MM.1S (cell line): ENCODE data around the gene OR1S2.

Experiments used
- EZH2phosphoT487 ChIP-seq: fragments of 300-600 bp; sonication (generic); IDR thresholded peaks from 2 replicates; pipeline ENCODE4 v1.6.1; 2018; ENCODE audit warnings: antibody characterized with exemption, low read length
- TF ChIP-seq, protein P1 (sequence below): fragments of 300-600 bp; sonication (generic); IDR thresholded peaks from 2 replicates; pipeline ENCODE4 v1.5.1; 2016; ENCODE audit warnings: antibody characterized with exemption, low read length, mixed read lengths

GRCh38 chr11:58243954-58244353 is 40.0 kb upstream of the OR1S2 start:
- TF ChIP-seq, protein P1, sequence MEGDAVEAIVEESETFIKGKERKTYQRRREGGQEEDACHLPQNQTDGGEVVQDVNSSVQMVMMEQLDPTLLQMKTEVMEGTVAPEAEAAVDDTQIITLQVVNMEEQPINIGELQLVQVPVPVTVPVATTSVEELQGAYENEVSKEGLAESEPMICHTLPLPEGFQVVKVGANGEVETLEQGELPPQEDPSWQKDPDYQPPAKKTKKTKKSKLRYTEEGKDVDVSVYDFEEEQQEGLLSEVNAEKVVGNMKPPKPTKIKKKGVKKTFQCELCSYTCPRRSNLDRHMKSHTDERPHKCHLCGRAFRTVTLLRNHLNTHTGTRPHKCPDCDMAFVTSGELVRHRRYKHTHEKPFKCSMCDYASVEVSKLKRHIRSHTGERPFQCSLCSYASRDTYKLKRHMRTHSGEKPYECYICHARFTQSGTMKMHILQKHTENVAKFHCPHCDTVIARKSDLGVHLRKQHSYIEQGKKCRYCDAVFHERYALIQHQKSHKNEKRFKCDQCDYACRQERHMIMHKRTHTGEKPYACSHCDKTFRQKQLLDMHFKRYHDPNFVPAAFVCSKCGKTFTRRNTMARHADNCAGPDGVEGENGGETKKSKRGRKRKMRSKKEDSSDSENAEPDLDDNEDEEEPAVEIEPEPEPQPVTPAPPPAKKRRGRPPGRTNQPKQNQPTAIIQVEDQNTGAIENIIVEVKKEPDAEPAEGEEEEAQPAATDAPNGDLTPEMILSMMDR = no peak
- no peak for TF ChIP-seq EZH2phosphoT487
